Astrocyte (in vitro differentiated cells and primary cell): ENCODE results near the gene VSTM2B. TPM values are rescaled to one million over a fixed set of nuclear protein-coding genes. Genes with fewer than 3 reads are reported as not detected.

ENCODE experiments used
- DNase-seq: peaks from one replicate; pipeline ENCODE4 v3.0.0-alpha.2; 2010; ENCODE audit warnings: low read depth
- FAIRE-seq: peaks from 2 replicates; lab custom pipeline; 2011; peaks lifted over from hg19 to GRCh38; lab: Jason Lieb, UNC
- H2AFZ ChIP-seq: 2 replicates; pipeline ENCODE4 v1.6.0; 2012; ENCODE audit warnings: low read depth, low read length, inconsistent platforms
- H3K27ac ChIP-seq: 2 replicates; pipeline ENCODE4 v1.5.1; 2011; ENCODE audit warnings: low read depth, low read length, inconsistent platforms
- H3K27me3 ChIP-seq: 2 replicates; pipeline ENCODE4 v1.6.0; 2011; ENCODE audit warnings: low read length, inconsistent platforms; ENCODE audit not compliant: insufficient read depth
- H3K36me3 ChIP-seq: 2 replicates; pipeline ENCODE4 v1.5.1; 2011; ENCODE audit warnings: low read length, inconsistent platforms; ENCODE audit not compliant: insufficient read depth
- H3K4me1 ChIP-seq: 2 replicates; pipeline ENCODE4 v1.5.1; 2011; ENCODE audit warnings: low read length, inconsistent platforms; ENCODE audit not compliant: insufficient read depth
- H3K4me2 ChIP-seq: 2 replicates; pipeline ENCODE4 v1.6.0; 2012; ENCODE audit warnings: low read length, inconsistent platforms
- H3K4me3 ChIP-seq: 2 replicates; pipeline ENCODE4 v1.5.1; 2011; ENCODE audit warnings: low read depth, mild to moderate bottlenecking, low read length, inconsistent platforms; ENCODE audit not compliant: insufficient read depth
- H3K79me2 ChIP-seq: 2 replicates; pipeline ENCODE4 v1.6.0; 2012; ENCODE audit warnings: mild to moderate bottlenecking, low read length, inconsistent platforms; ENCODE audit not compliant: insufficient read depth
- H3K9ac ChIP-seq: 2 replicates; pipeline ENCODE4 v1.6.0; 2012; ENCODE audit warnings: mild to moderate bottlenecking, low read length, inconsistent platforms
- H3K9me3 ChIP-seq: 2 replicates; pipeline ENCODE4 v1.5.1; 2012; ENCODE audit warnings: low read depth, mild to moderate bottlenecking, low read length, inconsistent platforms; ENCODE audit not compliant: insufficient read depth
- H4K20me1 ChIP-seq: 2 replicates; pipeline ENCODE4 v1.6.0; 2012; ENCODE audit warnings: low read length, inconsistent platforms; ENCODE audit not compliant: insufficient read depth
- H3K27ac Mint-ChIP-seq: one replicate; pipeline ENCODE4 v1.8.0; 2021; ENCODE audit warnings: mild to moderate bottlenecking, mixed read lengths; ENCODE audit not compliant: unreplicated experiment
- H3K27me3 Mint-ChIP-seq: one replicate; pipeline ENCODE4 v1.8.0; 2021; ENCODE audit warnings: low read depth, mixed read lengths; ENCODE audit not compliant: unreplicated experiment
- H3K36me3 Mint-ChIP-seq: one replicate; pipeline ENCODE4 v1.8.0; 2021; ENCODE audit warnings: low read depth, mixed read lengths; ENCODE audit not compliant: unreplicated experiment
- H3K4me1 Mint-ChIP-seq: one replicate; pipeline ENCODE4 v1.8.0; 2021; ENCODE audit warnings: low read depth, mixed read lengths; ENCODE audit not compliant: unreplicated experiment
- H3K4me3 Mint-ChIP-seq: one replicate; pipeline ENCODE4 v1.8.0; 2021; ENCODE audit warnings: mild to moderate bottlenecking, moderate library complexity, mixed read lengths; ENCODE audit not compliant: unreplicated experiment
- H3K9me3 Mint-ChIP-seq: one replicate; pipeline ENCODE4 v1.8.0; 2021; ENCODE audit warnings: mild to moderate bottlenecking, mixed read lengths; ENCODE audit not compliant: unreplicated experiment
- EZH2 ChIP-seq: IDR thresholded peaks from 2 replicates; pipeline ENCODE4 v1.6.1; 2012; ENCODE audit warnings: mild to moderate bottlenecking, low read length, inconsistent platforms; ENCODE audit not compliant: insufficient read depth
- total RNA-seq: library from RNA; stranded (reverse); gene quantifications from 2 replicates; pipeline ENCODE4 v1.2.1, GENCODE V29; 2021
- TF ChIP-seq, protein P1 (sequence below): IDR thresholded peaks from 2 replicates; pipeline ENCODE4 v1.5.1; 2011; ENCODE audit warnings: low read depth, mild to moderate bottlenecking, inconsistent platforms, low read length, moderate library complexity; ENCODE audit not compliant: insufficient read depth

The VSTM2B gene
- total RNA-seq, 1 donor from 2014 or later = not detected

DNA sequence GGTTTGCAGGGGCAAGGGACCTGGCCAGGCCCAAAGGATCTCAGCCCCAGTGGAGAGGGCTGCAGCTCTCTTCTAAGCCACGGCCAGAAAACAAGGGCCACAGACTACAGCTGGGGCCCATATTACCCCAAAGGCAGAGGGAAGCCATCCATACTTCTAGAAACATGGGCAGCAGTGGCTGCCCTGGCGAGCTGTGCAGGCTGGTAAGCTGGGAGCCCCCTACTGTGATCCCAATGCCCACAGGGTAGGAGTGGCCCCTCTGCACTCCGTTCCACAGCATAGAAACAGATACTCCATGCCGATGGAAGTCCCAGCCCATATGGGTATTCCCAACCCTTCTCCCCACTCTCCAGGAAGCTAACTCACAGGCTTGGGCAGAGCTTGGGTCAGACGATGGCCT lies 25.1 kb downstream of the VSTM2B start:
- H3K27me3 Mint-ChIP-seq = peaks cover 32% of the 10 kb centered on the region
- Histone ChIP-seq H3K4me1 (no peaks in the 10 kb centered on the region), H3K9me3 (no peaks in the 10 kb centered on the region), H3K9ac (no peak overlapping the region), H3K4me3 (no peak overlapping the region), H3K27ac (no peak overlapping the region), H3K36me3 (no peaks in the 10 kb centered on the region), H3K79me2 (no peaks in the 10 kb centered on the region), H3K27me3 (no peaks in the 10 kb centered on the region), H2AFZ (no peak overlapping the region), H3K4me2 (no peak overlapping the region), H4K20me1 (no peaks in the 10 kb centered on the region)
- no peaks in the 10 kb centered on the region for H3K4me1 Mint-ChIP-seq
- FAIRE-seq (no peak), DNase-seq (no peak)
- peaks cover 5% of the 10 kb centered on the region for H3K36me3 Mint-ChIP-seq
- no peak overlapping the region for H3K4me3 Mint-ChIP-seq
- no peak overlapping the region for H3K27ac Mint-ChIP-seq
- H3K9me3 Mint-ChIP-seq = peaks cover 29% of the 10 kb centered on the region
- TF ChIP-seq, protein P1, sequence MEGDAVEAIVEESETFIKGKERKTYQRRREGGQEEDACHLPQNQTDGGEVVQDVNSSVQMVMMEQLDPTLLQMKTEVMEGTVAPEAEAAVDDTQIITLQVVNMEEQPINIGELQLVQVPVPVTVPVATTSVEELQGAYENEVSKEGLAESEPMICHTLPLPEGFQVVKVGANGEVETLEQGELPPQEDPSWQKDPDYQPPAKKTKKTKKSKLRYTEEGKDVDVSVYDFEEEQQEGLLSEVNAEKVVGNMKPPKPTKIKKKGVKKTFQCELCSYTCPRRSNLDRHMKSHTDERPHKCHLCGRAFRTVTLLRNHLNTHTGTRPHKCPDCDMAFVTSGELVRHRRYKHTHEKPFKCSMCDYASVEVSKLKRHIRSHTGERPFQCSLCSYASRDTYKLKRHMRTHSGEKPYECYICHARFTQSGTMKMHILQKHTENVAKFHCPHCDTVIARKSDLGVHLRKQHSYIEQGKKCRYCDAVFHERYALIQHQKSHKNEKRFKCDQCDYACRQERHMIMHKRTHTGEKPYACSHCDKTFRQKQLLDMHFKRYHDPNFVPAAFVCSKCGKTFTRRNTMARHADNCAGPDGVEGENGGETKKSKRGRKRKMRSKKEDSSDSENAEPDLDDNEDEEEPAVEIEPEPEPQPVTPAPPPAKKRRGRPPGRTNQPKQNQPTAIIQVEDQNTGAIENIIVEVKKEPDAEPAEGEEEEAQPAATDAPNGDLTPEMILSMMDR = no peak
- TF ChIP-seq EZH2 = no peak

DNA sequence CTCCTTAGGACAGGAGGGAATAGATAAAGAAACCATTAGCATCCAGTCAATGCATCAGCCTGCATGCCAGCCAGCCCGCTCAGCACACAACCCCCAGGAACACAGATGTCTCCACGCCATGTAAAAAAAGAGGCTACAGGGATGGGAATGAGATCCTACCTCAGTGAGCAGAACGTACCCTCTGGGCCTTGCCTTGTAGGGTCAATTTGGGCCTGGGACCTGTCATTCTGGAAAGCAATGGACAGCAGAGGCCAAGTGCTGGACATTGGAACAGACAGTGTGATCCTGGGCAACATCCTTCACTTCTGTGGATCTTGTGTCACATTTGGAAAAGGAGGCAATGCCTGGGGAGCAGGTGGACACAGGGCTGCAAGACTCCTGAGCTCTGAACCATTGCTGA lies 26.0 kb downstream of the VSTM2B start:
- Histone ChIP-seq H3K36me3 (no peaks in the 10 kb centered on the region), H3K9me3 (no peaks in the 10 kb centered on the region), H3K27me3 (no peaks in the 10 kb centered on the region), H3K79me2 (no peaks in the 10 kb centered on the region), H3K27ac (no peak overlapping the region), H2AFZ (no peak overlapping the region), H3K9ac (no peak overlapping the region), H3K4me3 (no peak overlapping the region), H3K4me1 (no peaks in the 10 kb centered on the region), H4K20me1 (no peaks in the 10 kb centered on the region), H3K4me2 (no peak overlapping the region)
- Mint-ChIP-seq H3K36me3 (peaks cover 5% of the 10 kb centered on the region), H3K4me3 (no peak overlapping the region), H3K27ac (no peak overlapping the region), H3K27me3 (peaks cover 34% of the 10 kb centered on the region), H3K9me3 (peaks cover 32% of the 10 kb centered on the region), H3K4me1 (no peaks in the 10 kb centered on the region)
- TF ChIP-seq, protein P1 = no peak
- TF ChIP-seq EZH2 = no peak
- FAIRE-seq = no peak
- DNase-seq = no peak

DNA sequence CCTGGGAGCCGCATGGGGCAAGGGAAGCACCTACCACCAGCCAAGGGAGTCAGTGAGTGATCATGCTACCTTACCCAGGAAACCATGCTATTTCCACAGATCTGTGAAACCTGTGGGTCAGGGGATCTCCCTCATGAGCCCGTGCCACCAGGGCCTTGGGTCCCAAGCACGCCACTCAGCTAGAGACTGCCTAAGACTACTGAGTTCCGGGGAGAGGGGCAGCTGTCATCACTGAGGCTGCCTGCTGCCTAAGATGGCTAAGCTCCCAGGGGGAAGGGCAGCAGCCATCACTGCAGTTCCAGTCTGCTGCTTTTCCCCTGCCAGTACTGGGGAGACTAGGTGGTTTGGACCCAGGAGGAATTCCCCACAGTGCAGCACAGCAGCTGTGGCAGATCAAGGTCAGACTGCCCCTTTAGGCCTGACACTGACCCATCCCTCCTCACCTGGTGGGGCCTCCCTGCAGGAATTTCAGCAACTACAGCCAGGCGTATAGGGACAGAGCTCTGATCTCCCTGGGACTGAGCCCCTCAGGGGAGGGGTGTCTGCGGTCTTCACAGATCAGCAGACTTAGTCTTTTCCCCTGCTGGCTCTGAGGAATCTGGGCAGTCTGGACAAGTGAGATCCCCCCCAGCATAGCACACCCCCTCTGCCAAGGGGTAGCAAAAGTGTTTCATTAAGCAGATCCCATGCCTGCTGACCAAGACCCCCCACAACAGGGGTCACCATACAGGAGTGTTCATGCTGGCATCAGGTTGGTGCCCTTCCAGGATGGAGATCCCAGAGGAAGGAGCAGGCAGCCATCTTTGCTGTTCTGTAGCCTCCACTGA lies 26.9 kb downstream of the VSTM2B start:
- no peaks in the 10 kb centered on the region for H4K20me1 ChIP-seq
- H2AFZ ChIP-seq = no peak overlapping the region
- Mint-ChIP-seq H3K27ac (no peak overlapping the region), H3K4me3 (no peak overlapping the region), H3K9me3 (peaks cover 32% of the 10 kb centered on the region), H3K36me3 (peaks cover 5% of the 10 kb centered on the region), H3K27me3 (peaks cover 30% of the 10 kb centered on the region), H3K4me1 (no peaks in the 10 kb centered on the region)
- no peak overlapping the region for H3K27ac ChIP-seq
- no peak for TF ChIP-seq EZH2
- TF ChIP-seq, protein P1 = no peak
- no peak for DNase-seq
- no peak overlapping the region for H3K4me3 ChIP-seq
- no peaks in the 10 kb centered on the region for H3K36me3 ChIP-seq
- no peak overlapping the region for H3K4me2 ChIP-seq
- no peaks in the 10 kb centered on the region for H3K9me3 ChIP-seq
- no peaks in the 10 kb centered on the region for H3K4me1 ChIP-seq
- no peak for FAIRE-seq
- H3K79me2 ChIP-seq = no peaks in the 10 kb centered on the region
- H3K9ac ChIP-seq = no peak overlapping the region
- no peaks in the 10 kb centered on the region for H3K27me3 ChIP-seq
